ENCODE results near the gene LANCL3. TPM values are rescaled to one million over a fixed set of nuclear protein-coding genes. Genes with fewer than 3 reads are reported as not detected.

The LANCL3 gene
- polyA plus RNA-seq, 2 of the 4 experiments (the other 2 are of a cell fraction): not detected

GRCh38 chrX:37722595-37722994 lies 151.1 kb downstream of the LANCL3 start (continued):
- no peak for TF ChIP-seq HMGXB4 (CRISPR knock-in tag; IDR thresholded peaks at IDR 0.05; ENCODE audit: borderline replicate concordance)

- Histone ChIP-seq H3K9me3 (no peaks in the 10 kb centered on the region), H3K4me2 (no peak overlapping the region), H3K4me3 (no peak overlapping the region), H3K4me1 (no peaks in the 10 kb centered on the region), H3K27ac (no peak overlapping the region)
- FAIRE-seq (no peak), DNase-seq (ENCODE audit: low read depth in 1 of 2, low spot score in 1 of 2) (no peak), ATAC-seq (no peak)
- ChIA-PET CTCF (no interaction called here), POLR2A (no interaction called here)
- WGBS (ENCODE audit: missing lambda C conversion rate): 33% methylated on average over 3 of the region's 3 CpGs
- TF ChIP-seq HEYL (CRISPR knock-in tag; IDR thresholded peaks at IDR 0.05) (no peak), CTCF (IDR thresholded peaks at IDR 0.05) (no peak), CBX2 (IDR thresholded peaks at IDR 0.05; ENCODE audit: borderline replicate concordance, low read depth) (no peak), RCOR1 (IDR thresholded peaks at IDR 0.05; ENCODE audit: low read depth, low read length) (no peak)
Observed at GRCh38 chrX:37726346-37726745, 154.9 kb downstream of the LANCL3 start.

Other genes starting within 250 kb of the LANCL3 start
- 11.3 and 15.9 TPM in 2 replicates for gene PRRG1, start 222.3 kb upstream of the LANCL3 start, polyA plus RNA-seq (2011; rRNA removed)
- gene PRRG1, start 222.3 kb upstream of the LANCL3 start, polyA plus RNA-seq (2017; fragmentation: RNase III; extraction: RNeasy Plus Mini Kit Qiagen cat#74134 plus additional on column Dnase treatment): 4.7 to 5.0 TPM (median 5.0 TPM) in 3 replicates
- 1.1 and 1.2 TPM in 2 replicates for gene XK, start 114.1 kb downstream of the LANCL3 start, polyA plus RNA-seq (2011; rRNA removed)
- gene XK, start 114.1 kb downstream of the LANCL3 start, polyA plus RNA-seq (2017; fragmentation: RNase III; extraction: RNeasy Plus Mini Kit Qiagen cat#74134 plus additional on column Dnase treatment): 0.32 to 0.47 TPM (median 0.34 TPM) in 3 replicates
- gene CYBB, start 208.4 kb downstream of the LANCL3 start, polyA plus RNA-seq (2011; rRNA removed): 0.08 and 0.12 TPM in 2 replicates
- gene CYBB, start 208.4 kb downstream of the LANCL3 start, polyA plus RNA-seq (2017; fragmentation: RNase III; extraction: RNeasy Plus Mini Kit Qiagen cat#74134 plus additional on column Dnase treatment): 0.04 TPM in 3 replicates